GM23248 (cell line): ENCODE results near the gene RC3H2. TPM values are rescaled to one million over a fixed set of nuclear protein-coding genes. Genes with fewer than 3 reads are reported as not detected.

Experiments
- DNase-seq: peaks from one replicate; pipeline ENCODE4 v3.0.0-alpha.2; 2015
- H2AFZ ChIP-seq: fragments of 200-600 bp; sonication (generic); 2 replicates; pipeline ENCODE4 v1.6.1; 2016; ENCODE audit warnings: antibody characterized with exemption
- H3F3A ChIP-seq: fragments of 200-600 bp; sonication (generic); 2 replicates; pipeline ENCODE4 v1.6.1; 2016; ENCODE audit warnings: mild to moderate bottlenecking, antibody characterized with exemption, mixed run types; ENCODE audit not compliant: insufficient read depth
- H3K27ac ChIP-seq: fragments of 200-600 bp; sonication (generic); 2 replicates; pipeline ENCODE4 v1.5.1; 2016; ENCODE audit warnings: mild to moderate bottlenecking
- H3K27me3 ChIP-seq: fragments of 200-600 bp; sonication (generic); replicated peaks from 2 replicates; pipeline ENCODE4 v1.6.1; 2016; ENCODE audit warnings: mild to moderate bottlenecking; ENCODE audit not compliant: insufficient read depth
- H3K36me3 ChIP-seq: fragments of 200-600 bp; sonication (generic); 2 replicates; pipeline ENCODE4 v1.6.1; 2016; ENCODE audit warnings: low read depth, mild to moderate bottlenecking
- H3K4me1 ChIP-seq: fragments of 200-600 bp; sonication (generic); 2 replicates; pipeline ENCODE4 v1.6.1; 2016; ENCODE audit warnings: mild to moderate bottlenecking; ENCODE audit not compliant: insufficient read depth
- H3K4me2 ChIP-seq: fragments of 200-600 bp; sonication (generic); one replicate; pipeline ENCODE4 v1.6.1; 2016; ENCODE audit warnings: mild to moderate bottlenecking; ENCODE audit not compliant: unreplicated experiment
- H3K4me3 ChIP-seq: fragments of 200-600 bp; sonication (generic); 2 replicates; pipeline ENCODE4 v1.5.1; 2016; ENCODE audit warnings: mild to moderate bottlenecking
- H3K79me2 ChIP-seq: fragments of 200-600 bp; sonication (generic); 2 replicates; pipeline ENCODE4 v1.6.1; 2016; ENCODE audit warnings: mild to moderate bottlenecking; ENCODE audit not compliant: insufficient read depth
- H3K9ac ChIP-seq: fragments of 200-600 bp; sonication (generic); 2 replicates; pipeline ENCODE4 v1.6.1; 2016; ENCODE audit warnings: mild to moderate bottlenecking
- H3K9me2 ChIP-seq: fragments of 200-600 bp; sonication (generic); 2 replicates; pipeline ENCODE4 v1.6.1; 2016; ENCODE audit warnings: mixed run types, mild to moderate bottlenecking, moderate library complexity; ENCODE audit not compliant: insufficient read depth
- H3K9me3 ChIP-seq: fragments of 200-600 bp; sonication (generic); one replicate; pipeline ENCODE4 v1.6.1; 2017; ENCODE audit warnings: low read depth
- H4K20me1 ChIP-seq: fragments of 200-600 bp; sonication (generic); 2 replicates; pipeline ENCODE4 v1.6.0; 2016; ENCODE audit not compliant: insufficient read depth
- EZH2 ChIP-seq: fragments of 200-600 bp; sonication (generic); IDR thresholded peaks from 2 replicates; pipeline ENCODE4 v1.6.1; 2018; ENCODE audit warnings: antibody characterized with exemption, mild to moderate bottlenecking; ENCODE audit not compliant: insufficient read depth, poor library complexity, severe bottlenecking
- EZH2phosphoT487 ChIP-seq: fragments of 200-600 bp; sonication (generic); IDR thresholded peaks from 2 replicates; pipeline ENCODE4 v1.6.1; 2018; ENCODE audit warnings: antibody characterized with exemption, moderate library complexity, mild to moderate bottlenecking, low read depth; ENCODE audit not compliant: insufficient read depth
- whole genome bisulfite sequencing, 2 experiments: methylation state at CpG; one replicate each; pipeline ENCODE4 v1.1.6; 2015 to 2017; ENCODE audit warnings: low lambda C conversion rate in 2 of 2, low coverage in 1 of 2; ENCODE audit errors: missing lambda C conversion rate in 2 of 2; 5-methylcytosine and 5-hydroxymethylcytosine counted together
- in situ Hi-C: fragments of 300-500 bp; cut with MboI; formaldehyde crosslinking; loops from 2 replicates; pipeline ENCODE4 v1.15.0; 2020
- polyA plus RNA-seq: library from polyadenylated mRNA; unstranded; fragments of >200 nt; fragmentation: Nextera tagmentation; extraction: Ambion mirVana; gene quantifications from 2 replicates; pipeline ENCODE4 v1.2.1, GENCODE V29; 2016
- total RNA-seq: library from RNA; depleted of rRNA; stranded (reverse); fragments of >200 nt; shearing (Covaris generic); gene quantifications from 2 replicates; pipeline ENCODE4 v1.2.3, GENCODE V29; 2014

RC3H2 gene
- total and polyA plus RNA-seq, 2 experiments from 2014 or later, result 22.1 to 26.8 TPM

DNA sequence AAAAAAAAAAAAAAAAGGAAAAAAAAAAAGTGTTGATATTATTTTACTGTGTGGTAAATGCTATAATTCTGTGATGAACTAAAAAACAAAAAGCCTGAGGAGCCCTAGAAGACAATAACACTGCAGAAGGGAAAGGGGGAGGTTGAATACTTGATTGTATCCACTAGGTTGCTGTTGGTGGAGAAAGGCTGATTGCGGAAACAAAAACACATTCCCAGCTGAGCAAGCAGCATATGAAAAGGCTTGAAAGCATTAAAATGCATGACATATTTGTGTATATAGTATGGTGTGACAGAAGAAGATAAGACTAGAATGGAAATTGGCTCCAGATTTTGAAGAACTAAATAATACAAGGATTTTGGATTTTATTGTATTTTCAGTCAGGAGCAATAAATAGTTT is 44.5 kb upstream of the RC3H2 start:
- Histone ChIP-seq H3K27me3 (no peaks in the 10 kb centered on the region), H3K9me2 (no peaks in the 10 kb centered on the region), H3K27ac (no peak overlapping the region), H3F3A (peaks cover 12% of the 10 kb centered on the region; the same call in 1 of the 2 replicates), H3K9ac (no peak overlapping the region), H4K20me1 (peaks cover 4% of the 10 kb centered on the region; the same call in 1 of the 2 replicates), H3K36me3 (no peaks in the 10 kb centered on the region), H3K4me3 (no peak overlapping the region), H3K9me3 (no peaks in the 10 kb centered on the region), H3K79me2 (peaks cover 99% of the 10 kb centered on the region), H2AFZ (no peak overlapping the region), H3K4me2 (no peak overlapping the region), H3K4me1 (peaks cover 23% of the 10 kb centered on the region)
- in situ Hi-C loops, result no loop called here
- no peak for TF ChIP-seq EZH2phosphoT487
- TF ChIP-seq EZH2, result no peak
- no peak for DNase-seq
- 100% methylated on average over 1 of the region's 1 CpG for WGBS, 2 experiments

DNA sequence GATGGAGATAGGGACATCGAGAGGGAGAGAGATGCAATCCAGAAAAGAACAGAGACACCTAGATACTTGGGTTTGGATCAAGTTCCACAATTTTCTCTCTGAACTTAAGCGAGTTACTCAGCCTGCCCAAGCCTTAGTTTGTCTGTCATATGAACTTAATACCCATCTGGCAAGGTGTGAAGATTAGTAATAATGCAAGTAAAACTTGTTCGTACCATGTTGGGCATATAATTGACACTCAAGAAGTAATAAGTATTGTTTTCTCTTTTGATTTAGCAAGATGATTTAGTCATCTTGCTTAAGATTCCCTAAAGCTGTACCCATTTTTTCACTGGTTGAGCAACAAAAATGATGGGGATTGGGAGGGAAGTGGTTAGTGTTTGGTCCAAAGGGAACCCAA is 43.2 kb upstream of the RC3H2 start:
- no peaks in the 10 kb centered on the region for H3K36me3 ChIP-seq
- H3K4me2 ChIP-seq, result no peak overlapping the region
- 91 to 94% methylated on average over 3 of the region's 3 CpGs for WGBS, 2 experiments
- H3K4me3 ChIP-seq, result no peak overlapping the region
- no peak for TF ChIP-seq EZH2phosphoT487
- TF ChIP-seq EZH2, result no peak
- H4K20me1 ChIP-seq, result peaks cover 4% of the 10 kb centered on the region; the same call in 1 of the 2 replicates
- no peak overlapping the region for H3K9ac ChIP-seq
- no peaks in the 10 kb centered on the region for H3K9me2 ChIP-seq
- H3K27me3 ChIP-seq, result no peaks in the 10 kb centered on the region
- no peak overlapping the region for H2AFZ ChIP-seq
- H3F3A ChIP-seq, result no peaks in the 10 kb centered on the region
- DNase-seq, result no peak
- in situ Hi-C loops, result no loop called here
- H3K9me3 ChIP-seq, result no peaks in the 10 kb centered on the region
- H3K79me2 ChIP-seq, result peaks cover 100% of the 10 kb centered on the region
- H3K4me1 ChIP-seq, result peaks cover 12% of the 10 kb centered on the region
- H3K27ac ChIP-seq, result no peak overlapping the region

DNA sequence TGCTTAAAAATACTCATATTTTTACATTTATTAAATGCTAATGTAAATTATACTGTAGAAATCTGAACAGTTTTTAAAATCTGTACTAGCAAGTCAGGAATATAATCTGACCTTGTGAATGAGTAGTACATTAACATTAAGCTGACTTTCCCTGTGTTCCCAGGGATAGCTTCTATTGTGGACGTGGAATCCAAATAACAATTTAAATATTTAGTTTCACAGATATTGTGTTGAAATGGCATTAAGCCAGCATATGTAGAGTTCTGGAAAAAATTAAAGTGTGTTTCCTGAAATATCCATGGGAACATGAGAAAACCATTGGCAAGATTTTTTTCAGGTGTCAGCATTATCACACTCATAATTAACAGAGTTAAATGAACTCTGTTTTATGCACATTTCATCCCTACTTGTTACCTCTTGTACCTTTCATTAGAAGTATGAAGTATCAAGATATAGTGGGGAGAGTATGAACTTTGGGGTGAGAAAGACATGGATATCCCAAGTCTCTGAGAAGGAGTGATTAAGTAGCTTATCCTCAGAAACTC is 41.4 kb upstream of the RC3H2 start:
- Histone ChIP-seq H3K27ac (no peak overlapping the region), H3K27me3 (no peaks in the 10 kb centered on the region), H3K36me3 (no peaks in the 10 kb centered on the region), H3K9me2 (no peaks in the 10 kb centered on the region), H3K4me1 (peaks cover 17% of the 10 kb centered on the region), H3K4me2 (no peak overlapping the region), H3F3A (peaks cover 7% of the 10 kb centered on the region; the same call in 1 of the 2 replicates), H4K20me1 (peaks cover 4% of the 10 kb centered on the region; the same call in 1 of the 2 replicates), H3K9me3 (no peaks in the 10 kb centered on the region), H3K4me3 (no peak overlapping the region), H3K79me2 (peaks cover 100% of the 10 kb centered on the region), H2AFZ (no peak overlapping the region), H3K9ac (no peak overlapping the region)
- in situ Hi-C loops, result no loop called here
- TF ChIP-seq EZH2 (no peak), EZH2phosphoT487 (no peak)
- no peak for DNase-seq
- WGBS, 2 experiments, result 97% methylated on average over 1 of the region's 1 CpG

DNA sequence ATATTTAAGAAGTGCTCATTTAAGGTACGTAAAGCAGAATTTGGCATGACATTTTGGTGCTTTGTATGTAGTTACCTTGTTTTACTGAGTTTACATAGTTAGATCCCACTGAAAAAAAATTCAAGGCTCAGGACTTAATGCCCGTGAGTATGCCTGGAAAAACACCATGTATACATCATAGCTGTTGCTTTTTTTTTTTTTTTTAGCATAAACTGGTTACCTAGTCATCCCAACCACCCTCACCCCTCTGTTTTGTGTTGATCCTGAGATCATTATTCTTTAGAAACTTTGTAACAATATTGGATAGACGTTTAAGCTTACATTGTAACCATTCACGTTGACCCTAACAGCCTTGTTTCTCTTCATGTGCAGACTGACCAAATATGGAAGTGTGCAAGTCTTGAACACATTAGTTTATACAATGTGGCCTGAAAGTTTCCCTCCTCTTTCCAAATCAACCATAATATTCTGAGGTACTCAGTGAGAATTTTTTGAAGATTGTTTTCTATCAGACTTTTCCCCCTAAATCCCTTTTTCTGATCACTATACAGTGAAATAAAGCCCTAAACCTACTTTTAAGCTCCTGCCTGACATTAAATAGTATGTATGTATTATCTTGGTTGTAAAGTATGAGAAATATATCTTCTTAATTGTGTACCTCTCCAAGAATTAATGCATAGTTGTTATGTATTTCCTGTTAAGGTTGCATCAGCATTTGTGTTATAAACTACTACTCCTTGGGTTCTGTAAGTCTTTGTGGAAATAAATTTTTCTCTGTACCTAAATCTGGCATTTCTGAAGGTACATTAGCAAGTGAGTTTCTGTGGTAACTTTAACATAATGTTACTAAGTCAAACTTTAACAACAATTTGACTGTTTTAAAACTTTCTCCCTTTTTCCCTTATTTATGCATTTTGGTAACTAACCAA is 40.1 kb upstream of the RC3H2 start:
- in situ Hi-C loops, result no loop called here
- no peak overlapping the region for H3K4me2 ChIP-seq
- no peak overlapping the region for H3K9ac ChIP-seq

More for the DNA sequence above, 40.1 kb upstream of the RC3H2 start:
- DNase-seq, result no peak
- no peaks in the 10 kb centered on the region for H3K27me3 ChIP-seq
- no peaks in the 10 kb centered on the region for H3K9me3 ChIP-seq
- no peak overlapping the region for H3K4me3 ChIP-seq
- peaks cover 12% of the 10 kb centered on the region; the same call in 1 of the 2 replicates for H3F3A ChIP-seq
- no peaks in the 10 kb centered on the region for H3K36me3 ChIP-seq
- TF ChIP-seq EZH2phosphoT487, result no peak
- no peak for TF ChIP-seq EZH2
- H2AFZ ChIP-seq, result no peak overlapping the region
- H3K27ac ChIP-seq, result no peak overlapping the region
- peaks cover 4% of the 10 kb centered on the region; the same call in 1 of the 2 replicates for H4K20me1 ChIP-seq
- no peaks in the 10 kb centered on the region for H3K9me2 ChIP-seq
- peaks cover 17% of the 10 kb centered on the region for H3K4me1 ChIP-seq
- 67 to 74% methylated on average over 4 of the region's 4 CpGs for WGBS, 2 experiments
- peaks cover 93% of the 10 kb centered on the region for H3K79me2 ChIP-seq
